ENCODE data around the gene KICS2. TPM values are rescaled to one million over a fixed set of nuclear protein-coding genes. Genes with fewer than 3 reads are reported as not detected.
A peak's percentile ranks its signal among the peaks of the same experiment; 100 is the strongest.

Gene KICS2
- total RNA-seq, result 10 to 100 TPM; 10.2 to 17.9 (median 15.7) TPM

DNA sequence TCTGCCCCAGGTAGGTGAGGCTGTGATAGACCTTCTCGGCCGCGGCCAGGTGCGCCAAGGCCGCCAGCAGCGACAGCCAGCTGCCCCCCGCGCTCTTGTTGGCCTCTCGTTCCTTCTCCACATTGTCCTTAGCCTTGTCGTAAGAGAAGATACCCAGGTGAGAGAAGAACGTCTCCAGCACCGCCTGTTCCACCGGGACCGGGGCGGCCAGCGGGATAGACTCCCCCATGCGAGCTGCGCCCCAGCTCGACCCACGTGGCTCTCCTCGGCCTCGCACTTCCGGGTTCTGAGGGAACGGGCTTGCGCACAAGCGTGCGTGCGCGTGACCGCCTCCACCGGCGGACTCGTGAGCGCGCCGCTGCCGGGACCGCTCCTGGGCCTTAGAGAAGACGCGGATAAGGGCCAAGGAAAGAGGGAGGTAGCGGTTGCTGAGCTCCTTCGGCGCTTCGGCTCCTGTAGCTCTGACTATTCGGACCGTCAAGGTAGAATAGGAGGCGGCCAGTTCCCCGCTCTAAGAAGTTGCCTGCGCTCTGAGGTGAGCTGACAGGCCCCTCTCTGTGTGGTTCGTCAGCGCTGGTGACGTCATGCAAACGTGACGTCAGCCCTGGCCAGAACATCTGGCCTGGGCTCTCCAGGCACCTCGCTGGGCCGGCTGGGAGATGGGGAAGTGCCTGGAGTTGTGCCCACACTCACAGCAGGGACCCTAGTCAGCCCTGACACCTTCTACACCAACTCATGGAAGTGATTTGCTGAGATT, at the start of gene KICS2:
TSS of gene KICS2 (minus strand) at position 288 of the 757 bp plus-strand sequence. CDS start at position 229, 59 bp downstream.
- peak; percentile 93 to 96 (median 95) for TF ChIP-seq POLR2AphosphoS5 (IDR thresholded peaks at IDR 0.05)
- TF ChIP-seq POLR2A (IDR thresholded peaks at IDR 0.05), result peak; percentile 93
- peak in 1 of 3 donors; percentile 11 for TF ChIP-seq CTCF (IDR thresholded peaks at IDR 0.05)
- H3K9me3 ChIP-seq, result no peaks in the 10 kb centered on the region
- DNase-seq (ENCODE audit: low spot score in 2 of 2), result peak; percentile 89
- no peaks in the 10 kb centered on the region for H3K36me3 ChIP-seq
- intact Hi-C loops (cut with DNase I; ENCODE audit: low total_unique reads), result no loop called here
- H3K4me3 ChIP-seq, result peak within 1 kb of the TSS; percentile 78 to 96 (median 91)
- H3K27ac ChIP-seq, result peak within 1 kb of the TSS; percentile 96 to 97
- H3K4me1 ChIP-seq, result no peaks in the 10 kb centered on the region
- no peaks in the 10 kb centered on the region for H3K27me3 ChIP-seq

DNA sequence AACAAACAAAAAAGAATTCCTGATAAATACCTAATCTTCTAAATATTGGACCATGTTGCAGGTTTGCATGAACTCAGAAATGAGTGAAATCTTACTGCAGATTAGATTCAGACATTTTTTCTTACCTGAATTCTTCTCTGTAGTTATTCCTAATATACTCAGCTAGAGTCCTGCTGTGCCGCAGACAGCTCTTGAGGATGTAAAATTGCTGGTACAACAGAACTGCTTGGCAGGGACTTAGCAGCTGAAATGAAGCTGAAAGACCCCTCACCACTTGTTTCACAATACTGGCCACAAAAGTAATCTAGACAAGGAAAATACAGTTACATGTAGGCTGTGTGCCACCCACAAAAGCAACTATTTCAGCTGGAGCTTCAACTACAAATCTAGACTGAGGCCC, 48.3 kb upstream of the KICS2 start:
- Histone ChIP-seq H3K36me3 (no peaks in the 10 kb centered on the region), H3K27me3 (no peaks in the 10 kb centered on the region), H3K4me1 (no peaks in the 10 kb centered on the region), H3K27ac (no peak overlapping the region), H3K4me3 (no peak overlapping the region), H3K9me3 (no peaks in the 10 kb centered on the region)
- DNase-seq (ENCODE audit: low spot score in 2 of 2), result no peak
- intact Hi-C loops (cut with DNase I; ENCODE audit: low total_unique reads), result no loop called here
- TF ChIP-seq POLR2A (IDR thresholded peaks at IDR 0.05) (no peak), CTCF (IDR thresholded peaks at IDR 0.05) (no peak), POLR2AphosphoS5 (IDR thresholded peaks at IDR 0.05) (no peak)

- no peaks in the 10 kb centered on the region for H3K27me3 ChIP-seq
- H3K27ac ChIP-seq, result no peak overlapping the region
- no peaks in the 10 kb centered on the region for H3K36me3 ChIP-seq
- intact Hi-C loops (cut with DNase I; ENCODE audit: low total_unique reads), result no loop called here
- no peaks in the 10 kb centered on the region for H3K4me1 ChIP-seq
- no peak for DNase-seq (ENCODE audit: low spot score in 2 of 2)
- TF ChIP-seq CTCF (IDR thresholded peaks at IDR 0.05) (no peak), POLR2A (IDR thresholded peaks at IDR 0.05) (no peak), POLR2AphosphoS5 (IDR thresholded peaks at IDR 0.05) (no peak)
- H3K9me3 ChIP-seq, result no peaks in the 10 kb centered on the region
- H3K4me3 ChIP-seq, result no peak overlapping the region
Observed at GRCh38 chr12:64269161-64269560, 47.1 kb upstream of the KICS2 start.

DNA sequence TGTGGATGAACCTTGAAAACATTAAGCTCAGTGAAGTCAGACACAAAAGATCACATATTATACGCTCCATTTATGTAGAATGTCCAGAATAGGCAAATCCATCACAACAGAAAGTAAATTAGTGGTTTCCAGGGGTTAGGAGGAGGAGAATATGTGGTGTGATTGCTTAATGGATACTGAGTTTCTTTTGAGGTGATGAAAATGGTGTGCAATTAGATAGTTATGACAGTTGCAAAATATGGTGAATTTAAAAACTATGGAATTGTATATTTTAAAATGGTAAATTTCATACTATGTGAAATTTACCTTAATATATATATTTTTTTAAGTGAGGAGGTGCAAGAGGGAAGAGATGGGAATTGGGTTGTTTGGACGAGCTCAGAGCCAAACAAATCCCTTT, 46.3 kb upstream of the KICS2 start:
- Histone ChIP-seq H3K36me3 (no peaks in the 10 kb centered on the region), H3K27me3 (no peaks in the 10 kb centered on the region), H3K4me3 (no peak overlapping the region), H3K9me3 (no peaks in the 10 kb centered on the region), H3K4me1 (no peaks in the 10 kb centered on the region), H3K27ac (no peak overlapping the region)
- no peak for TF ChIP-seq POLR2AphosphoS5 (IDR thresholded peaks at IDR 0.05)
- no peak for TF ChIP-seq POLR2A (IDR thresholded peaks at IDR 0.05)
- no peak for TF ChIP-seq CTCF (IDR thresholded peaks at IDR 0.05)
- intact Hi-C loops (cut with DNase I; ENCODE audit: low total_unique reads), result no loop called here
- no peak for DNase-seq (ENCODE audit: low spot score in 2 of 2)

DNA sequence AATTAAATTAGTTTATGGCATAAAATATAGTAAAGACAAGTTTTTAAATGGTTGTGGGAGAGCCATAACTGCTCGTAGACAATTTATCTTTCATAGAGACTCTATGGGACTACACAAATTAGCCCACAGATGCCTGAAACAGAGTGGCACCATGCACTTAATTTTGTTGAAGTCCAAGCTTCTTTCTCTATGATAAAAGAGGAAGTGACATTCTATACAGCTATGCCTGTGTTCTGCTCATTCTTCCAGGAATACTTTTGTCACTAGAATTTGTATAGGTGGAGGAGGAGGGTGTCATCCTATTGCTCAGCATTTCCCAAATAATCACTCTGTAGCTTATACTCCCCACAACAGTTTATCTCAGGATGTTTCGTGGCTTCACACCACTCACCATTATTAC, 43.7 kb upstream of the KICS2 start:
- no peak for TF ChIP-seq CTCF (IDR thresholded peaks at IDR 0.05)
- TF ChIP-seq POLR2A (IDR thresholded peaks at IDR 0.05), result no peak
- no peak for TF ChIP-seq POLR2AphosphoS5 (IDR thresholded peaks at IDR 0.05)
- Histone ChIP-seq H3K27ac (no peak overlapping the region), H3K4me3 (no peak overlapping the region), H3K4me1 (no peaks in the 10 kb centered on the region), H3K27me3 (no peaks in the 10 kb centered on the region), H3K36me3 (no peaks in the 10 kb centered on the region), H3K9me3 (no peaks in the 10 kb centered on the region)
- intact Hi-C loops (cut with DNase I; ENCODE audit: low total_unique reads), result no loop called here
- DNase-seq (ENCODE audit: low spot score in 2 of 2), result no peak
